ENCODE measurements around the gene MICAL2.

GRCh38 chr11:12064136-12064953, 46.0 kb upstream of the MICAL2 start:
- TF ChIP-seq SP1 (IDR thresholded peaks at IDR 0.05; ENCODE audit: low read depth) (no peak), POLR2AphosphoS5 (IDR thresholded peaks at IDR 0.05; ENCODE audit: low read depth, low read length) (no peak), CTCF (IDR thresholded peaks at IDR 0.05 in 2 of 3, conservative IDR thresholded peaks at IDR 0.05 in 1 of 3; ENCODE audit: borderline replicate concordance in 1 of 3, insufficient read depth in 1 of 3, low read depth in 2 of 3, low read length in 2 of 3) (no peak), REST (IDR thresholded peaks at IDR 0.05; ENCODE audit: low read depth) (no peak), RAD21 (IDR thresholded peaks at IDR 0.05; ENCODE audit: low read depth) (no peak), EZH2phosphoT487 (IDR thresholded peaks at IDR 0.05; ENCODE audit: borderline replicate concordance) (no peak), YY1 (IDR thresholded peaks at IDR 0.05; ENCODE audit: extremely low read depth, insufficient replicate concordance, low read depth, low read length) (no peak), SIN3A (IDR thresholded peaks at IDR 0.05; ENCODE audit: low read depth) (no peak), EGR1 (IDR thresholded peaks at IDR 0.05; ENCODE audit: low read depth) (no peak), TCF7L2 (IDR thresholded peaks at IDR 0.05; ENCODE audit: borderline replicate concordance, extremely low read depth, insufficient read depth, insufficient read length) (no peak), MAX (IDR thresholded peaks at IDR 0.05) (no peak), ELF1 (IDR thresholded peaks at IDR 0.05; ENCODE audit: borderline replicate concordance, low read depth) (no peak), CBX3 (IDR thresholded peaks at IDR 0.05; ENCODE audit: low read depth) (no peak)
- TF ChIP-seq, protein P1, sequence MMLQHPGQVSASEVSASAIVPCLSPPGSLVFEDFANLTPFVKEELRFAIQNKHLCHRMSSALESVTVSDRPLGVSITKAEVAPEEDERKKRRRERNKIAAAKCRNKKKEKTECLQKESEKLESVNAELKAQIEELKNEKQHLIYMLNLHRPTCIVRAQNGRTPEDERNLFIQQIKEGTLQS (IDR thresholded peaks at IDR 0.05), result no peak

All from HCT116 (cell line).